ENCODE measurements around the gene APOL5.

Gene APOL5

GRCh38 chr22:35733036-35733435 is 15.4 kb downstream of the APOL5 start:
- Histone ChIP-seq H3K4me2 (ENCODE audit: low read length) (no peak overlapping the region), H3K9me3 (ENCODE audit: low read length) (no peaks in the 10 kb centered on the region), H3K36me3 (ENCODE audit: insufficient read depth, low read length) (no peaks in the 10 kb centered on the region), H2AFZ (ENCODE audit: low read length) (no peak overlapping the region), H3K27ac (ENCODE audit: low read depth, low read length, poor library complexity, severe bottlenecking) (peak overlapping the region; percentile 68), H3K4me3 (ENCODE audit: low read depth, low read length, poor library complexity, severe bottlenecking) (no peak overlapping the region), H4K20me1 (ENCODE audit: insufficient read depth, low read length) (no peaks in the 10 kb centered on the region), H3K79me2 (ENCODE audit: insufficient read depth, low read length) (no peaks in the 10 kb centered on the region), H3K9me2 (ENCODE audit: low read depth, low read length) (no peaks in the 10 kb centered on the region), H3K4me1 (ENCODE audit: insufficient read depth, low read length, severe bottlenecking) (peaks cover 65% of the 10 kb centered on the region), H3F3A (ENCODE audit: insufficient read depth, low read length) (no peaks in the 10 kb centered on the region), H3K27me3 (ENCODE audit: insufficient read depth, low read length) (no peaks in the 10 kb centered on the region), H3K9ac (ENCODE audit: low read length) (no peak overlapping the region)
- TF ChIP-seq EZH2 (IDR thresholded peaks at IDR 0.05; ENCODE audit: borderline replicate concordance, low read length) (no peak), CTCF (IDR thresholded peaks at IDR 0.05; ENCODE audit: low read length) (no peak)

- peak; percentile 11; the same call in 1 of the 2 replicates for TF ChIP-seq CTCF (IDR thresholded peaks at IDR 0.05; ENCODE audit: low read length)
- TF ChIP-seq EZH2 (IDR thresholded peaks at IDR 0.05; ENCODE audit: borderline replicate concordance, low read length): no peak
- Histone ChIP-seq H3K4me1 (ENCODE audit: insufficient read depth, low read length, severe bottlenecking) (peaks cover 66% of the 10 kb centered on the region), H3K4me3 (ENCODE audit: low read depth, low read length, poor library complexity, severe bottlenecking) (no peak overlapping the region), H3K36me3 (ENCODE audit: insufficient read depth, low read length) (peaks cover 5% of the 10 kb centered on the region; the same call in 1 of the 2 replicates), H2AFZ (ENCODE audit: low read length) (no peak overlapping the region), H3K4me2 (ENCODE audit: low read length) (peak overlapping the region; percentile 1; the same call in 1 of the 2 replicates), H3F3A (ENCODE audit: insufficient read depth, low read length) (no peaks in the 10 kb centered on the region), H3K79me2 (ENCODE audit: insufficient read depth, low read length) (no peaks in the 10 kb centered on the region), H3K27me3 (ENCODE audit: insufficient read depth, low read length) (no peaks in the 10 kb centered on the region), H4K20me1 (ENCODE audit: insufficient read depth, low read length) (no peaks in the 10 kb centered on the region), H3K9me2 (ENCODE audit: low read depth, low read length) (no peaks in the 10 kb centered on the region), H3K9me3 (ENCODE audit: low read length) (no peaks in the 10 kb centered on the region), H3K9ac (ENCODE audit: low read length) (peak overlapping the region; percentile 33; the same call in 1 of the 2 replicates), H3K27ac (ENCODE audit: low read depth, low read length, poor library complexity, severe bottlenecking) (peak overlapping the region; percentile 68)
Measured at GRCh38 chr22:35733791-35734516, 16.3 kb downstream of the APOL5 start.

GRCh38 chr22:35734517-35734827 is 16.8 kb downstream of the APOL5 start:
- Histone ChIP-seq H3K9ac (ENCODE audit: low read length) (peak overlapping the region; percentile 33; the same call in 1 of the 2 replicates), H3K9me2 (ENCODE audit: low read depth, low read length) (no peaks in the 10 kb centered on the region), H2AFZ (ENCODE audit: low read length) (no peak overlapping the region), H3K4me1 (ENCODE audit: insufficient read depth, low read length, severe bottlenecking) (peaks cover 66% of the 10 kb centered on the region), H4K20me1 (ENCODE audit: insufficient read depth, low read length) (no peaks in the 10 kb centered on the region), H3K4me3 (ENCODE audit: low read depth, low read length, poor library complexity, severe bottlenecking) (no peak overlapping the region), H3K27me3 (ENCODE audit: insufficient read depth, low read length) (no peaks in the 10 kb centered on the region), H3K9me3 (ENCODE audit: low read length) (no peaks in the 10 kb centered on the region), H3K27ac (ENCODE audit: low read depth, low read length, poor library complexity, severe bottlenecking) (peak overlapping the region; percentile 68), H3K4me2 (ENCODE audit: low read length) (no peak overlapping the region; the same call in 1 of the 2 replicates), H3K79me2 (ENCODE audit: insufficient read depth, low read length) (no peaks in the 10 kb centered on the region), H3K36me3 (ENCODE audit: insufficient read depth, low read length) (peaks cover 6% of the 10 kb centered on the region; the same call in 1 of the 2 replicates), H3F3A (ENCODE audit: insufficient read depth, low read length) (no peaks in the 10 kb centered on the region)
- no peak for TF ChIP-seq CTCF (IDR thresholded peaks at IDR 0.05; ENCODE audit: low read length)
- no peak for TF ChIP-seq EZH2 (IDR thresholded peaks at IDR 0.05; ENCODE audit: borderline replicate concordance, low read length)
